GM10847 (cell line): Measurements from ENCODE around the gene SACM1L.

Source experiments
- POLR2A ChIP-seq: IDR thresholded peaks from 2 replicates; pipeline ENCODE4 v1.6.1; 2011; ENCODE audit not compliant: insufficient read length; ENCODE audit errors: extremely low read depth

The SACM1L gene

DNA sequence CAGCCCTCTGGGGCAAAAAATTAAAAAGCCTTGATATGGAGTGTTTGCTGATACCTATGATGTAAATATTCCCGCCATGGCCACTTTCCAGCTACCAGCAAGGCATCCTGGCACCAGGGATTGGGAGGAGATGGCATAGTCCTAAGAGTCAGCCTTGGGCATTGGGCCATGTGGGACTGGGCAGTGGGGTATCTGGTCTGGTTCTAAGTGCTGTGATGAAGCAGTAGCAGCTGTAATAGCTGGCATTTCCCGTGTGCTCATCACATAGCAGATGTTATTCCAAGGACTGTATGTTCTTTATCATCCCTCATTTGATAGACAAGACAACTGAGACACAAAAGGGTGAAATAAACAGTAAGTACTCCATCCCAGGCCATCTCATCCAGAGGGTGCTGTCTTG is 6.9 kb upstream of the SACM1L start:
- no peak for TF ChIP-seq POLR2A

DNA sequence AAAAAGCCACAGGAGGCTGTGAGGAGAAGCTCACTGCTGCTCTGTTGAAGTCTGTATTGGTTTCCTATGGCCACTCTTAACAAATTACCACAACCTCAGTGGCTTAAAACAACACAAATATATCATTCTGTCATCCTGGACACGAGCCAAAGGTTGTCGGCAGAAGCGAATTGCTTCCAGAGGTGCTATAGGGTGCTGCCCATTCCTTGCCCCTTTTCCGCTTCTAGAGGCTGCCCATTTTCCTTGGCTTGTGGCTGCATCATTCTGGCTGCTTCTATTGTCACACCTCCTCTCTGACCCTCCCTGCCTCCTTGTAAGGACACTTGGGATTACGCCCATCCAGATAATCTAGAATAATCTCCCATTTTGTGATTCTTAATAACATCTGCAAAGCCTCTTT is 6.4 kb upstream of the SACM1L start:
- no peak for TF ChIP-seq POLR2A

DNA sequence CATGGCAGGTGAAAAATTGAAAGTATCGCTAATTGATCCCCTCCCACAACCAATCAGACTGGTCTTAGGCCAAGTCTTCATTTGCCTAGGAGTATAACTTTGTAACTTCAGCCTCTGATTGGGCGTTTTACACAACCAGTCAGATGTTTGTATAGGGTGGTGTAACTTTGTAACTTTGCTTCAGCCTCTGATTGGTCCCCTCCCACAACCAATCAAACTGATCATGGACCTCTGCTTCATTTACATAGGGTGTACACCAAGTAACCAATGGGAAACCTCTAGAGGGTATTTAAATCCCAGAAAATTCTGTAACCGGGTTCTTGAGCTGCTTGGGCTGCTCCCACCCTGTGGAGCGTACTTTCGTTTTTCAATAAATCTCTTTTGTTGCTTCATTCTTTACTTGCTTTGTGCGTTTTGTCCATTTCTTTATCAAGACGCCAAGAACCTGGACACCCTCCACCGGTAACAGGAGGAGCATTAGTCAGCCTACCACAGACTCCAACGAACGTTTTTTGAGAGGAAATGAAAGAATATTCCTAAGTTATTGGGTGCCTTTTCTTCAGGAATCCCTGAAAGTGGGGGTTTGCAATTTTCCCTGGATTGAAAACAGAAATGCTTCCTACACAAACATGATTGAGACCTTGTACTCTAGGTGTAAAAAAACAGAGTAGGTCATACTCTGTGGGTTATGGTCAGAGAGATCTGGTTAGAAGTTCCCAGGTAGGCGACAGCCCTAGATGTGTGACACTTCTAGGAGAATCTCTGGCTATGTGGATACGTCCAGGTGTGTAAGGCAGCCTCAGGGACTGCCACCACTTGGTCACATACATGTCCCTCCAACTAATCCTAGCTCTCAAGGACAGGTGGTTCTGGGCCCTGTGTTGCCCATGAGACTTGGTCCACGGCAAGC is 5.5 kb upstream of the SACM1L start:
- no peak for TF ChIP-seq POLR2A

DNA sequence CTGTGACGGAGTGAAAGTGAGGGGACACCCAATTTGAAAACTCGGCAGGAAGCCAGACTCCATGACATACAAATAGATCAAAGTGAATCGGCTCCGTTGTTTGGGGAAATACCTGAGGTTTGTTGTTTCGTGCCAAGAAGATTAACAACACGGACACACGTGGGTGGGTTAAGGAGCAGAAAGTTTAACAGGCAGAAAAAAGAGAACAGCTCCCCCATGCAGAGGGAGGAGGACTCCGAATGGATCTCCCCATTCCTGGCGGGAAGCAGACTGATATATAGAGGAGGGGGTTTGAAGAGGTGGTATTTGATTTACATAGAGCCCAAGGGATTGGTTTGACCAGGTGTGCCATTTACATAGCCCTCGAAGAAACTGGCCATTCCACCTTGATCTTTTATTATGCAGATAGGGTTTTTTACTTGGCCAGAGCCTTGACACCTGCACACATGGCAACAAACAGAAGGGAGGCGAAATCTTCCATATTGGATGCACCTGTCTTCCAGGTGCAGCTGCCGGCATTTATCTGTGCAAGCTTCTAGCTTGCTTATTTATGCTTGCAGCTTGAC is 4.8 kb upstream of the SACM1L start:
- TF ChIP-seq POLR2A = no peak

DNA sequence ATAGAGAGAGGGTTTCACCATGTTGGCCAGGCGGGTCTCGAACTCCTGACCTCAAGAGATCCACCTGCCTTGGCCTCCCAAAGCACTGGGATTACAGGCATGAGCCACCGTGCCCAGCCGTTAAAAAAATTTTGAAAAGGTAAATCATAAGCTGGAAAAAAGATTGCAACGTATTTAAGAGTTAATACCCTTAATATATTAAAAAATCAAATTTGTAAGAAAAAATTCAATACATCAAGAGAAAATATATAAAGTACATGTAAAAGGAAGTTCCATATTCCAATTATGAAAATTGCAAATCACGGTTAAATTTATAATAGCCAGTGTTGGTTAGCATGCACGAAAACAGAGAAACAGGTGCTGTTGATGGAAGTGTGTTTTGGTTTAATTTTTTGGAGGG is 2.3 kb upstream of the SACM1L start:
- no peak for TF ChIP-seq POLR2A

DNA sequence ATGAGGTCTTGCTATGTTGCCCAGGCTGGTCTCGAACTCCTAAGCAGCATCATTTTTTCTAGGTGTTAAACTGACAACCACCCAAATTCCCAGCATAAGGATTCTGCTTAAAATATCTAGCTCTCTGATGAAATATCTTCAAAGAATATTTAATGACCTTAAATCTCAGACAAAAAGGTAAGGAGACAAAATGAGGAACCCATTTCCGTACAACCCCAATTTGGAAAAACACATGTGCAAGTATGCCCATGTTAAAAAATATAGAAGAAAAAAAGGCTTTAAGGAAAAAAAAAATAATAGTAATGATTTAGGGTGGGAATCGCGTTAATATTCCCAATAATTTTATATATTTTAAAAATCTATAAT is 1.4 kb upstream of the SACM1L start:
- no peak for TF ChIP-seq POLR2A

DNA sequence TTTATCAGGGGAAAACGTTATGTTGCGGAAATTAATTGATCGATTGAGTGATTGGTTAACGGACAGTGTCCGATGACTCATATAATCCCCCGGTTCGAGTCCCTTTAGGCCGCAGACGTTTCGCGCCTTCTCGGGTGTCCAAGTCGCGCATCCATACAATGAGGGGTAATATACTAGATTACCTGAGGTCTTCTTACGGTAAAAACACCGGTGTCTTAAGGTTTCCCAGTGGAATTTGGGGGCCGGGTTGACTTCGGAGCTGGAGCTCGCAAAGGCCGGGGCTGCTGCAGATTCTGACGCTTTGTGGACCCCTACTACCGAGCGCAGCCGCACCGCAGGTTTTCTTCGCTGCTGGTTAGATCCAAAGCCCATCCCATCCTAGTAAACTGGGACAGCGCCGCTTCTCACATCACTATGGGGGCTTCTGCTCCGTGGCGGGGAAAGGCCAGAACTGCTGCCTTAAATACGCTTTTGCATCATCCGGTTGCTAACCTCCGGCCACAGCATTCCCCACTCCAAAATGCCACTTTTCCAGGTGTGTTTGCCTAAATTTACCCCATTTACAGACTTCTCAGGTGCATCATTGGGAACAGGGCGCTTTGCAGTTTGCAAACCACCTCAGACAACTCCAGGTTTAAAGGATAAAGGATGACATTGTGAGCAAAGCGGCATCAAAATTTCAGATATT is 858 bp upstream of the SACM1L start:
- TF ChIP-seq POLR2A = no peak

DNA sequence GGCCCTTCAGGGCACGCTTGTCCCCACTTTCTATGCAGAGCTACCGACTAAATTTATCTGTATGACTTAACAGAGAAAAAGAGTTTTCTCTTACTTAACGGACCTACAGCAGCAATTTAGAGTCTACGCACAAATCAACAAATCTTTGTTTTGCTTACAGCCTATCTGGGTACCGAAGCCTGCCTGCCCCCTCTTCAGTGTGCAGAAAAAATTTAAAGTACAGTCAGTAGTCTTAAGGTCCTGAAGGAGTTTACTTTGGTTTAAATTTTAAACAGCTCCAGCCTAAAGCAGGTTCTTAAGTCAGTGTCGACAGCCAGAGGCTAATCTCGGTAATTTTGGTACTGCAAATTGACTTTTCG is 570 bp downstream of the SACM1L start:
- no peak for TF ChIP-seq POLR2A

DNA sequence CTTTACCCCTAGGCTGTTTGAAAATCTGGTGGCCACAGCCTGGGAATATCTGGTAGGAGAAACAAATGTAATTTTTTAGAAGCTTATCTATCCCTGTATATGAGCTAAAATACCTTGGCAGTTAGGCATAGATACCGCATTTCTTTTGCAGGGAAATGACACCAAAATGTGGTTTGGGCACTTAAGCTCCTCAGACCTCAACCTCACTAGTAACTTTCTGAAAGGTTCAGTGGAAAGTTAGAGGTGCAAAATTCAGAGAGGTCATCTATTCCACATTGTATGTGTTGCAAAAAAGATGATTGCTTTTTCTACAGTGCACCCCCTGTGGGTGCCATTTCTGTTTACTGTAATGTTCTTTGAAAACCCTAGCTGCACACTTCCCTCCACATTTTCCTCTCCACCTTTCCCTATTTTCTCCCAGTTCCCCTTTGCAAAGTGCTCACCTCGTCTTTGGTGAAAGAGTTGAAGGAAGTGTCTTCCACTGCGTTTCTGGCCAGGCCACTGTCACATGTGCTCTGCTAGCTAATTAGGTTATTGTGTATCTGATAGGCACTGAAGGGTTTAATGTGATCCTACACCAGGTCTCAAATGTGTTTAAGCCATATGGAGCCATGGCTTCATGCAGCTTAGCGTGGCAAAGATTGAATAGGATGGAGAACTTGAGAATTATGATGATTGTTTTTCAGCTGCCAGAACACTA is 1.3 kb downstream of the SACM1L start:
- no peak for TF ChIP-seq POLR2A

DNA sequence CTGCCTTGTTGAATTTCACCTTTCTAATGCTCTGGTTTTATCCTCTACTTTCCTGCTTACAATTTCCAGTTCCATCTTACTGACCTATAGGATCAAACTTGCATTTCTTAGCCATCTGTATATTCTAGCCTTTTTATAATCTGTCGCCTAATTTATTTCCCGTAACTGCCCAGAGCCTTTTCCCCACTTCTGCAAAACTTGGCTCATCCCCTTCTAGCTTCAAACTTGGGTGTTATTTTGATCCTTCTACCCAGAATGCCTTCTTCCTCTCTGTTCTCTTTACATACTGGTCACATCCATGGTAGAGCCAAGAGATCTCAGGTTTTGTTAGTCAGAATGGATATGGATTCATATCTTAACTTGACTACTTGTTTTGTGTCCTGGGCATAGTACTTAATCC is 2.6 kb downstream of the SACM1L start:
- TF ChIP-seq POLR2A = no peak

DNA sequence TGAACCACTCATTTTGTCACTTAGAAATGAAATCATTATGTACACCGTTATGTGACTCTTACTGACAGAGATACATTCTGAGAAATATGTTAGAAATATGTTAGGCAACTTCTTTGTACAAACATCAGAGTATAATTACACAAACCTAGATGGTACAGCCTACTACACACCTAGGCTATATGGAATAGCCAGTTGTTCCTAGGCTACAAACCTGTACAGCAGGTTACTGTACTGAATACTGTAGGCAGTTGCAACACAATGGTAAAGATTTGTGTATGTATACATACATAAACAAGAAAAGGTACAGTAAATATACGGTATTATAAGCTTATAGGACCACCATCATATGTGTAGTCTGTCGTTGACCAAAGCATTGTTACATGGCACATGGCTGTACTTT is 3.7 kb downstream of the SACM1L start:
- no peak for TF ChIP-seq POLR2A

DNA sequence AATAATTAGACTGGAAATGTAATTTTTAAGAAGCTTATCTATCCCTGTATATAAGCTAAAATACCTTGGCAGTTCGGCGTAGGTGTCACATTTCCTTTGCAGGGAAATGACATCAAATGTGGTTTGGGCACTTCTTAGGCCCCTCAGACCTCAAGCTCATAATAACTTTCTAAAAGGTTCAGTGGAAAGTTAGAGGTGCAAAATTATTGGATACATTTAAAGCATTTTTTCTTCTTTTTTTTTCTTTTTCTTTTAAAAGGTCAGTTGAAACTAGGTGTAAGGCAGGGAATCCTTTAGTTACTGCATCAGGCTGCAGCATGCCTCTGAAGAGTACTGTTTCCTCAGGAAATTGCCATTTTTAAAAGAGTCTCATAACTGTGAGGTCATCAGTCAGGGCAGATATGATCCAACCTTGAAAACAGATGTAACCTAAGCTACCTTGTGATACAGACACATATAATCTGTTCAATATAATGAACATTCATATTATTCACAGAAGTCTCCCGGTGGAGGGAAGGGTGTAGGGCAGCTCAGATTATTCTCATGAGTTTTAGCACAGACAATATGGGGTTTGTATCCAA is 4.8 kb downstream of the SACM1L start:
- no peak for TF ChIP-seq POLR2A

DNA sequence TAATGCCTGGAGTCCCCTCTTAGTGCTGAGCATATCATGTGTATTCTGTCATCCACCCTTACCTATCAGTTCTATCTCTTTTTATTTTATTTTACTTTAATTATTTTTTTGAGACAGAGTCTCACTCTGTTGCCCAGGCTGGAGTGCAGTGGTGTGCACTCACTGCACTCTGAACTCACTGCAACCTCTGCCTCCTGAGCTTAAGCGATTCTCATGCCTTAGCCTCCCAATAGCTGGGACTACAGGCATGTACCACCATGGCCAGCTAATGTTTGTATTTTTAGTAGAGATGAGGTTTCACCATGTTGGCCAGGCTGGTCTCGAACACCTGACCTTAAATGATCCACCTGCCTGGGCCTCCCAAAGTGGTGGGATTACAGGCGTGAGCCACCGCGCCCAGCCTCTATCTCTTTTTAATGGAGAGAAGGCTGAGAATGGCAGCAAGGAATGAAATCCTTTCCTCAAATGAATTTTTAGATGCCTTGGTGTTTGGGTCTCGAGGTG is 11.4 kb downstream of the SACM1L start:
- no peak for TF ChIP-seq POLR2A

DNA sequence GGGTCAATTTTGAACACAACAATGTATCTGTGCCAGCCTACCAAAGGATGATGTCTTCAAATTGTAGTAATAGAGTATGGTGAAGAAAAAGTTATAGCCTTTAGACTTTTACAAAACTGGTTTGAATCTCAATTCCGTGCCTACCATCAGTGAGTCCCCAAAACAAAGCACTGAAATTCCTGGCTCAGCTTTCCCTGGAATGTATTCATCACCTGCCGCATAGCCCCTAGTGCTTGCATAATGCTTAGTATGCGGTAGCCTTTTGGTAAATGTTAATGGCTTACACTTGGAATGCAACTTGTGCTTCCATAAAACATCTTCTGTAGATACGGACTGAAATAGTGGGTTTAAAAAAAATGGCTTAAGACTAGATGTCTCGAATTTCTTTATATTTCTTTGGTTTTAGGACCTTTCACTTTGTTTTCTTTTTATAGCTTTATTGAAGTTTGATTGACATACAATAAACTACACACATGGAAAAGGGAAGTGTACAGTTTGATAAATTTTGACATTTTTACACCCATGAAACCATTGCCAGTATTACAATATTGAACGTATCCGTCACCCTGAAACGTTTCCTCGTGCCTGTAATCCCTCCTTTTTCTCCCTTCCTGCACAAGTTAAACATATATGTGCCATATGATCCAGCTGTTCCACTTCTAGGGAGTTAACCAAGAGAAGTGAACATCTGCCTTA is 12.1 kb downstream of the SACM1L start:
- no peak for TF ChIP-seq POLR2A
